ENCODE data around the gene HSFX4. TPM values are rescaled to one million over a fixed set of nuclear protein-coding genes. Genes with fewer than 3 reads are reported as not detected.
"Not testable (repeated sequence)": the region's sequence is repeated elsewhere in the genome, so short reads cannot be mapped to it uniquely, and the experiment has no call there.

The HSFX4 gene
- total RNA-seq, 1 donor from 2014 or later, result not detected

GRCh38 chrX:149908727-149909126, 20.6 kb upstream of the HSFX4 start:
- TF ChIP-seq CTCF (IDR thresholded peaks at IDR 0.05; ENCODE audit: partially characterized antibody, unreplicated experiment), result no peak
- no peak for DNase-seq
- H3K4me1 Mint-ChIP-seq (ENCODE audit: low read depth, unreplicated experiment), result peaks cover 2% of the 10 kb centered on the region

DNA sequence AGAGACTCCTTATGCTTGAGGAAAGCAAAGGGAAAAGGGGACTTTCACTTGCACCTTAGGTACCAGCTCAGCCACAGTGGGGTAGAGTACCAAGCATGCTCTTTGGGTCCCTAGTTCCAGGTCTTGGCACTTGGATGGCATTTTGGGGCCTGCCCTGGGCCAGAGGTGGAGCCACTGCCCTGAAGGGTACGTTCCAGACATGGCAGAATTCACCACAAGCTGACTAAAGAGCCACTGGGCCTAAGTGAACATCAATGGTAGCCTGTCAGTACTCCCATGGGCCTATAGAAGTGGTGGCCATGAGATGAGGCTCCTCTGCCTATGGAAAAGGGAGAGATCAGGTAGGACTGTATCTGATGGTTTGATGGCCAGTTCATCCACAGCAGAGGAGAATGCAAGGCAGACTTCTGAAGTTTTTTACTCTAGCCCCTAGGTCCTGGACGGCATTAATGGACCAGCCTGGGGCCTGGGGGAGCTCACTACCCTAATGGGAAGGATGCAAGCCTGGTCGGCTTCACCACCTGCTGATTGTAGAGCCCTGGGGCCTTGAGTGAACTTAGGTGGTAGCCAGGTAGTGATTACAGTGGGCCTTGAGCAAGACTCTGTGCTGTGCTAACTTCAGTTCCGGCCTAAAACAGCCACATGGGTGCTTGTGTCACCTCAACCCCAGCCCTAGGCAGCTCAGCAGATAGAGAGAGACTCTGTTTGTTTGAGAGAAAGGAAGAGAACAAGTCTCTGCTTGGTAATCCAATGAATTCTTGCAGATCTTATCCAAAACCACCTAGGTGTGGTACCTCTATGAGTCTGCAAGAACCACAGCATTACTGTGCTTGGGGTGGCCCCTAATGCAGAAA, 19.8 kb upstream of the HSFX4 start:
- H3K4me1 Mint-ChIP-seq (ENCODE audit: low read depth, unreplicated experiment), result peaks cover 2% of the 10 kb centered on the region
- no peak for TF ChIP-seq CTCF (IDR thresholded peaks at IDR 0.05; ENCODE audit: partially characterized antibody, unreplicated experiment)
- DNase-seq, result no peak
- no peak overlapping the region for H3K27ac Mint-ChIP-seq (ENCODE audit: unreplicated experiment)
- no peak overlapping the region for H3K4me3 Mint-ChIP-seq (ENCODE audit: unreplicated experiment)
- no peaks in the 10 kb centered on the region for H3K36me3 Mint-ChIP-seq (ENCODE audit: unreplicated experiment)
- H3K27me3 Mint-ChIP-seq (ENCODE audit: unreplicated experiment), result no peaks in the 10 kb centered on the region
- H3K9me3 Mint-ChIP-seq (ENCODE audit: unreplicated experiment), result no peaks in the 10 kb centered on the region

More at GRCh38 chrX:149908727-149909126, 20.6 kb upstream of the HSFX4 start:
- Mint-ChIP-seq H3K4me3 (ENCODE audit: unreplicated experiment) (no peak overlapping the region), H3K27ac (ENCODE audit: unreplicated experiment) (no peak overlapping the region), H3K27me3 (ENCODE audit: unreplicated experiment) (no peaks in the 10 kb centered on the region), H3K36me3 (ENCODE audit: unreplicated experiment) (no peaks in the 10 kb centered on the region), H3K9me3 (ENCODE audit: unreplicated experiment) (no peaks in the 10 kb centered on the region)

- peaks cover 2% of the 10 kb centered on the region for H3K4me1 Mint-ChIP-seq (ENCODE audit: low read depth, unreplicated experiment)
- DNase-seq, result no peak
- H3K36me3 Mint-ChIP-seq (ENCODE audit: unreplicated experiment), result no peaks in the 10 kb centered on the region
- no peaks in the 10 kb centered on the region for H3K27me3 Mint-ChIP-seq (ENCODE audit: unreplicated experiment)
- H3K27ac Mint-ChIP-seq (ENCODE audit: unreplicated experiment), result no peak overlapping the region
- no peak for TF ChIP-seq CTCF (IDR thresholded peaks at IDR 0.05; ENCODE audit: partially characterized antibody, unreplicated experiment)
- no peaks in the 10 kb centered on the region for H3K9me3 Mint-ChIP-seq (ENCODE audit: unreplicated experiment)
- H3K4me3 Mint-ChIP-seq (ENCODE audit: unreplicated experiment), result no peak overlapping the region
Measured at GRCh38 chrX:149910178-149910695, 19.1 kb upstream of the HSFX4 start.

DNA sequence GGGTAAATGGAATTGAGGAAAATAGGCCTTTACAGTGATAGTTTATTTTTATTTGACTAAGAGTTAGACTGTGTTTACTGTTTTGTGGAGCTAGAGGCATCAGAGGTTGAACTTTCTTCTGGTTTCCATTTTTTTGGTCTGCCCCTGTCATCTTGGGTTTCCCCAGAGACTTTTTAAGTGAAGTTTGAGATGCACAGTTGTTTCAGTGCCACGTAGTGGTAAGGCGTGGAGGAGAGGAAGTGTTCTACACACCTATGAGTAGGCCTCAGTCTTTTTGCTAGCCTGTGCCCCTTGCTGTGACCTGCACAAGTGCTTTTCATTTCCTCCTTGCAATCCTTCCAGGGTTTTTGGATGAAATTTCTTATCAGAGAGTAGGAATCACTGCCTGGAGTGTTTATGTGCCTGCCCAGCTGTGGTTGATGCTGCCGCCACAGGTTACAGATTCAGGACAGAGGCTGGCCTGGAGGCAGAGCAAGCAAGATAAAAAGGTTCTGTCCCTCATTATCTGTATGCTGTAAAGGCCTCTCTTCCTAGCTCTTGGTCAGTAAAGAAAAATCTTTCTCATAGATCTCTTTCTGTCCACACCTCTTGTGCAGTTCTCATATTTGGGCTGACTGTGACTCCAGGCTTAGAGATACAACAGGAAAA, 12.5 kb upstream of the HSFX4 start:
- H3K9me3 Mint-ChIP-seq (ENCODE audit: unreplicated experiment), result peaks cover 2% of the 10 kb centered on the region
- no peaks in the 10 kb centered on the region for H3K27me3 Mint-ChIP-seq (ENCODE audit: unreplicated experiment)
- H3K4me3 Mint-ChIP-seq (ENCODE audit: unreplicated experiment), result no peak overlapping the region
- TF ChIP-seq CTCF (IDR thresholded peaks at IDR 0.05; ENCODE audit: partially characterized antibody, unreplicated experiment), result no peak
- no peaks in the 10 kb centered on the region for H3K36me3 Mint-ChIP-seq (ENCODE audit: unreplicated experiment)
- no peaks in the 10 kb centered on the region for H3K4me1 Mint-ChIP-seq (ENCODE audit: low read depth, unreplicated experiment)
- H3K27ac Mint-ChIP-seq (ENCODE audit: unreplicated experiment), result no peak overlapping the region
- DNase-seq, result no peak

GRCh38 chrX:149923836-149924235, 5.5 kb upstream of the HSFX4 start:
- H3K27ac Mint-ChIP-seq (ENCODE audit: unreplicated experiment); DNase-seq; H3K4me1 Mint-ChIP-seq (ENCODE audit: low read depth, unreplicated experiment); H3K9me3 Mint-ChIP-seq (ENCODE audit: unreplicated experiment); H3K27me3 Mint-ChIP-seq (ENCODE audit: unreplicated experiment); H3K4me3 Mint-ChIP-seq (ENCODE audit: unreplicated experiment); H3K36me3 Mint-ChIP-seq (ENCODE audit: unreplicated experiment): not testable (repeated sequence)

GRCh38 chrX:149924434-149924833, 4.9 kb upstream of the HSFX4 start:
- not testable (repeated sequence) for H3K27me3 Mint-ChIP-seq (ENCODE audit: unreplicated experiment); H3K9me3 Mint-ChIP-seq (ENCODE audit: unreplicated experiment); H3K36me3 Mint-ChIP-seq (ENCODE audit: unreplicated experiment); DNase-seq; H3K4me1 Mint-ChIP-seq (ENCODE audit: low read depth, unreplicated experiment); H3K27ac Mint-ChIP-seq (ENCODE audit: unreplicated experiment); H3K4me3 Mint-ChIP-seq (ENCODE audit: unreplicated experiment)

DNA sequence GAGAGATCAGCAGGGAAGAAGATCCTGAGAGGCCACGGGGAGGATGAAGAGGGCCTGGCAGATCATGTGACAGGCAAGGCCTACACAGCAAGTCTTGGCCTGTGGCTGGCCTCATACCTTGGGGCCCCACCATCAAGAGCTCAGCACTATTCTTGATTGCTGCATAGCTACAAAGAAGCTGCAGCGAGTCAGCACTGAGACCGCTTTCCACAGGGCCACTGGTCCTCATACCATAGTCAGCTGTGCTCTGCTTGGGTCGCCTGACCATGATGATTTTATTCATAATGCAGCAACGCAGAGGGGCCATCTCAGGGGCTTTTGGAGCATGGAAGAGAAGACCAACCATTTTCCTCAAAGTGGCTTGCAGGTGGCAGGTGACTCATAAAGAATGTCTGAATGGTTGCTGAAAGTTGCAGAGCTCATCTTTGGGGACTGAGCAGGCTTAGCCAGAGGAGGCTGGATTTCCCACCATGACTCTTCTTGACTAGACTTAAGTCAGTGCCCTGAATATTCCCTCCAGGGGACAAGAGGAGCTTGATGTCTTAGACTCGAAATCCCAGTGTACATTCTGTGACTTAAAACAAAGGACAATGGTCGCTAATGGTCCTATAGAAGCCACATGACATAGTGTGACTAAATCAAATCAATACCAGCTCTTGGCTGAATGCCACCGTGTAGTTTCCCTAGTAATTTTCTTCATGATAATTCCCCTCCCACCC, 2.0 kb upstream of the HSFX4 start:
- not testable (repeated sequence) for H3K4me3 Mint-ChIP-seq (ENCODE audit: unreplicated experiment); H3K9me3 Mint-ChIP-seq (ENCODE audit: unreplicated experiment); DNase-seq; H3K36me3 Mint-ChIP-seq (ENCODE audit: unreplicated experiment); H3K4me1 Mint-ChIP-seq (ENCODE audit: low read depth, unreplicated experiment); H3K27ac Mint-ChIP-seq (ENCODE audit: unreplicated experiment); H3K27me3 Mint-ChIP-seq (ENCODE audit: unreplicated experiment)

DNA sequence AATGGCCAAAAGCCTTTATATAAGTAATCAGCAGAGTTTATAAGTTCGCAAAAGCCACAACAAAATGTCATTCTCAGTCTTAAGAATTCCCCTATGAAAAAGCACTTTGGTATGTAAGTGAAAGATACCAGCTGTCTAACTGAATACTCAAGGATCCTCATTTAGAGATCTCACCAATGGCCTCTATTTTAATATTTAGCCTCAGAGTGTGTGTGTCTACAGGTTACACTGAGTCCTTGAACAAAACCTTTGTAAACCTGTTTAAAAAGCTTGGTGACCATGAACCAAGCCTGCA, 1.5 kb upstream of the HSFX4 start:
- H3K27me3 Mint-ChIP-seq (ENCODE audit: unreplicated experiment), result not testable (repeated sequence)

More for the DNA sequence above, 1.5 kb upstream of the HSFX4 start:
- H3K4me1 Mint-ChIP-seq (ENCODE audit: low read depth, unreplicated experiment); H3K9me3 Mint-ChIP-seq (ENCODE audit: unreplicated experiment); DNase-seq; H3K4me3 Mint-ChIP-seq (ENCODE audit: unreplicated experiment); H3K27ac Mint-ChIP-seq (ENCODE audit: unreplicated experiment); H3K36me3 Mint-ChIP-seq (ENCODE audit: unreplicated experiment): not testable (repeated sequence)

Measured in glutamatergic neuron (in vitro differentiated cells).